NCI-H748 treated with DMSO at 0.1 percent for 48 hours (cell line): ENCODE measurements around the gene SLC8A3.
A peak's percentile ranks its signal among the peaks of the same experiment; 100 is the strongest.
"Not testable (repeated sequence)": the region's sequence is repeated elsewhere in the genome, so short reads cannot be mapped to it uniquely, and the experiment has no call there.

Experiments used
- DNase-seq: peaks from one replicate; lab custom pipeline; 2025; lab: John Stamatoyannopoulos, UW

SLC8A3 gene

GRCh38 chr14:70188659-70189455 is at the start of gene SLC8A3:
Gene SLC8A3 (minus strand): TSS chr14:70188951. CDS start chr14:70168422, 20,529 bp downstream.
- DNase-seq, result peak; percentile 36

DNA sequence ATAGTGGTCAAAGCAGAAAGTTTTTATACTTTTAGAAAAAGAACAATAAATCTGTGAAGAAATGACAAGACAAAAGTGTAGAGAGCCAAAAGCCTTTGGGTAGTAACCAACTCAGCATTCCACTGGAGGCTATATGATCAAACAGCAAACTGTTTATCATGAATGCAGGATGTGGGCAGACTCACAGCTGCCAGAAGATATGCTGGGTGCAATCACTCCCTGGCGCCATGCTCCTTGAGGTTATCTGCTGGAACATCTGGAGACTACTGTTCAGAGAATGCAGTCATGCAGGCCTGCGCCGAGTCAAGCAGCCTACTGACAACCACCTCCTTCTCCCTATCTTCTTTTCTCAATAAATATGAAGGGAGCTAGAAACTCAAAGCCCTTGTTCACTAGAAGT is 49.0 kb upstream of the SLC8A3 start:
- no peak for DNase-seq

GRCh38 chr14:70234066-70234950 is 45.6 kb upstream of the SLC8A3 start:
- DNase-seq, result no peak

- DNase-seq, result not testable (repeated sequence)
These were observed 43.2 kb upstream of the SLC8A3 start for GRCh38 chr14:70231756-70232544.

GRCh38 chr14:70229877-70230640 is 41.3 kb upstream of the SLC8A3 start:
- not testable (repeated sequence) for DNase-seq

DNA sequence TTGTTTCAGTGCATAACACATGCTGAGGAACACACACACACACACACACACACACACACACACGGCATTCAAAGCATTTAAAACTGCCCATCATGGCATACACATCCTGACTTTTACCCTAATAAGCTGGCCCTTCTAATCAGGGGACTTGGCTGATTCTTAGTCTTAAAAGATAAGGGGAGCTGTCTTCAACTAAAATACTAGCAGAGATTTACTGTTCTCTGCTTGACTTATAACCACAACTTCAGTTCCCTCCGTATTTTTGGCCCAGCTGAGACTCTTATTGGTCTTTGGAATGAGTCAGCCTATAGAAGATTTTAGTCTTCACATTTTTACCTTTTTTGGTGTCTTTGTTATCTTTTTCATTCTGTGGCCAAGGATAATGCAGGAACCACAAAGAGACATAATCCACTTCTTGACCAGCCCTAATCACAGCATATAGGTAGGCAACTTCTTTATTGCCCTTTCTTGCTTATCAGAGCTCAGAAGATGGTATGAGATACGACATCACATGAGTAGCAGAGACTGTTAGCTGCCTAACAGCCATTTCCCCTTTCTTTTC is 25.1 kb upstream of the SLC8A3 start:
- no peak for DNase-seq

GRCh38 chr14:70212752-70213151 is 24.0 kb upstream of the SLC8A3 start:
- no peak for DNase-seq

DNA sequence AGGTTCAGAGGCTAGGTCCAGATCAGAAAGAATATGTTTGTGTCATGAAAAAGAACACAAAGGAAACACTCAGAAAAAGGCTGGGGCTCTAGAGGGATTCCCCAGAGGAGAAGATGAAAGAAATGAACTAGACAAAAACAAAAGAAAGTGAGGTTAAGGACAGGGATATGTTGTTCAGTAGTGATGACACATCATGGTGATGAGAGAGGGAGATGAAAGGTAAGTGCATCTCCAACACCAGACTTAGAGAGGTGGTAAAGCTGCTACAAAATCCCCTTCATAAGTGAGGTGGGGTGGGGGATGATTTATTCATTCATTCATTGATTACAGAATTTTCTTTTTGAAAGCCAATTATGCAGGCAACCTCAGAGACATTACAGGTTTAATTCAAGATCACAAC is 19.6 kb upstream of the SLC8A3 start:
- no peak for DNase-seq

GRCh38 chr14:70203686-70204085 is 14.9 kb upstream of the SLC8A3 start:
- no peak for DNase-seq

- DNase-seq, result no peak
These were observed 13.2 kb upstream of the SLC8A3 start for GRCh38 chr14:70201994-70202393.

DNA sequence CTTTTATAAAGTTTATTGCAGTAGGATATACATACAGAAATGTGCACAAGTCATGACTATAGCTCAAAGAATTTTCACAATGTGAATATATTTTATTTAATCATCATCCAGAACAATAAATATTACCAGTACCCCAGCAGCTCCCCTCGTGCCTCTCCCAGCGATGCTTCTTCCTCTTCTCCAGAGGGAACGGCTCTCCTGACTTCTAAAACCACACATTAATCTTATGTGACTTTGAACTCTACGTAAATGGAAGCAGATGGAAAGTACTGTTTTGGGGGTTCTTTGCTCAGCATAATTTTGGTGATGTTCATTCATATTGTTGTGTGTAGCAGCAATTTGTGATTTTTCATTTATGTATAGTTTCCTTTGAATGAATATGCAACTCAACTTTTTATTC is 4.6 kb upstream of the SLC8A3 start:
- no peak for DNase-seq

- no peak for DNase-seq
These were observed 4.2 kb upstream of the SLC8A3 start for GRCh38 chr14:70192915-70193314.

GRCh38 chr14:70190156-70190555 is 1.4 kb upstream of the SLC8A3 start:
- DNase-seq, result no peak

DNA sequence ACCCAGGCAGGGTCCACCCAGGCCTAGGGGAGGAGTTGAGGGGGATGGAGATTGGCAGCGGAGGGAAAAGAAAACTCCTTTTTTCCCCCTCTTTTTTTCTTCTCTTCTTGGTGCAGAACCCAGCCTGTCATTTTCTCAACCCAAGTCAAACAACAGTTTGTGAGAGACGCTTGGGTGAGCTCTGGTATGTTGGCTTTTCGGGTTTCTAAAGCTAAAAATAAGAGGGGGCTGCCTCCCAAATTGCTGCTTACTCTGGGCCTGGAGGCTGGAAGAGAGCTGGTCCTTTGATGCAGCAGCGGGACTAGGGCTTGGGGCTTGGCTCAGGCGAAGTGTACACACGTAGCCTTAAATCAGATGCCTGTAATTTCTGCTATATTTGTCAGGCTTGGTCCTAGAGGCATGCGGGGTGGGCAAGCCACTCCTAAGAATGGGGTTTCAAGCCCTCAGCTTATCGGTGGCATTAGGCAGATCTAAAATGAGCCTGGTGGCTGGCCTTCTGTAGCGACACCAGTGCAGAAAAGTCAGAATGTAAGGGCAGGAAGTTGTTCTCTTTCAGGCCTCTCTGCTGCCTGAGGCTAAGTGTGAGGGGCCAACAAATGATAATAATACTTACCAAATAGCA is 816 bp upstream of the SLC8A3 start:
- DNase-seq, result no peak

DNA sequence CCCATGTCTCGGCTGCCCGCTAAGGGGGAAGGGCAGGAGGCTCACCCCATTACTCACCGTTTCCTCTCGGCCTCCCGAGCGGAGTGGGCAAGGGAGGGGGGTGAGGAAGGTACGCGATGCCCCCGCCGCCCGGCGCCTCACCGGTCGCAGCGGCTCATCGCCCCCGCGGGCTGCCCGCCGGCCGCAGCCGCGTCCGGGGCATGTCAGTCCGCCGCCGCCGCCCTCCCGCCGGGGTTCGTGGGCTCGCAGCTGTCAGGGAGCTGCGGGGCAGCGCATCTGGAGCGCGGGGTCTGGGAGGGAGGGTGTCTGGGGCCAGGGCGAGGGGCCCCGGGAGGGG is 461 bp downstream of the SLC8A3 start:
- no peak for DNase-seq

- no peak for DNase-seq
These were observed 1.8 kb downstream of the SLC8A3 start for GRCh38 chr14:70186900-70187451.

- no peak for DNase-seq
These were observed 4.8 kb downstream of the SLC8A3 start for GRCh38 chr14:70183991-70184390.

GRCh38 chr14:70181276-70181675 is 7.5 kb downstream of the SLC8A3 start:
- no peak for DNase-seq

DNA sequence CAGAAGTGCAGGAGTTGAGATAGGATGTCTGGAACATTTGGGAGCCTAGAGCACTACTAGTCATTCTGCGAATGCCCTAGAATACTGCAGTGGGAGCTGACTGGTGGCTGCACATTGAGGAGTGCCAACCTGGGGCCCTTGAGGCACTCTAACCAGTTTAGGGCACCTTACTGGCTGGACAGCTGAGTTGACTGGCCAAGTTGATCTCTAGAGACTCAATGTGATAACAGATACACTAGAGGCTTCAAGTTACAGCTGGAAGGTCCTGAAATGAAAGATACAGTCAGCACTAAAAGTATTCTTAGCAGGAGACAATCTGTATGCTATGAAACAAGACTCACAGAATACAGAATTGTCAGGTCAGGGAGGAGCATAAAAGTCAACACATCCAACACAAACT is 8.0 kb downstream of the SLC8A3 start:
- DNase-seq, result no peak

GRCh38 chr14:70177081-70177800 is 11.5 kb downstream of the SLC8A3 start:
- no peak for DNase-seq
